Retina (tissue), 1 donor: ENCODE results near the gene PDHB.
A peak's percentile ranks its signal among the peaks of the same experiment; 100 is the strongest.

ENCODE experiments used
- DNase-seq: peaks from one replicate; pipeline ENCODE4 v3.0.0-alpha.2; 2016

The PDHB gene

GRCh38 chr3:58434990-58435389 lies 1.4 kb upstream of the PDHB start:
- DNase-seq, result no peak

GRCh38 chr3:58434511-58434910 lies 879 bp upstream of the PDHB start:
- DNase-seq, result no peak

- DNase-seq, result no peak
Observed at GRCh38 chr3:58434168-58434504, 504 bp upstream of the PDHB start.

- DNase-seq, result no peak
Observed at GRCh38 chr3:58432905-58433304, 727 bp downstream of the PDHB start.

- DNase-seq, result no peak
Observed at GRCh38 chr3:58429657-58430056, 4.0 kb downstream of the PDHB start.

- DNase-seq, result no peak
Observed at GRCh38 chr3:58427661-58428361, 5.8 kb downstream of the PDHB start.

- DNase-seq, result no peak
Observed at GRCh38 chr3:58425782-58426181, 7.8 kb downstream of the PDHB start.

- DNase-seq, result no peak
Observed at GRCh38 chr3:58424613-58425012, 9.0 kb downstream of the PDHB start.

- no peak for DNase-seq
Observed at GRCh38 chr3:58422756-58423325, 10.8 kb downstream of the PDHB start.

GRCh38 chr3:58421004-58421403 lies 12.6 kb downstream of the PDHB start:
- no peak for DNase-seq

- DNase-seq, result no peak
Observed at GRCh38 chr3:58419780-58420507, 13.7 kb downstream of the PDHB start.

- DNase-seq, result no peak
Observed at GRCh38 chr3:58418227-58418626, 15.4 kb downstream of the PDHB start.

GRCh38 chr3:58417075-58417474 lies 16.6 kb downstream of the PDHB start:
- no peak for DNase-seq

GRCh38 chr3:58416191-58416590 lies 17.4 kb downstream of the PDHB start:
- DNase-seq, result no peak

- DNase-seq, result peak; percentile 42
Observed at GRCh38 chr3:58414538-58415197, 19.0 kb downstream of the PDHB start.

GRCh38 chr3:58411851-58412830 lies 21.5 kb downstream of the PDHB start:
- no peak for DNase-seq

- DNase-seq, result no peak
Observed at GRCh38 chr3:58411036-58411435, 22.6 kb downstream of the PDHB start.

- no peak for DNase-seq
Observed at GRCh38 chr3:58409663-58410062, 24.0 kb downstream of the PDHB start.

GRCh38 chr3:58408906-58409305 lies 24.7 kb downstream of the PDHB start:
- no peak for DNase-seq

GRCh38 chr3:58404396-58404795 lies 29.2 kb downstream of the PDHB start:
- peak; percentile 73 for DNase-seq

- no peak for DNase-seq
Observed at GRCh38 chr3:58403513-58404109, 30.0 kb downstream of the PDHB start.

- no peak for DNase-seq
Observed at GRCh38 chr3:58398669-58399333, 34.8 kb downstream of the PDHB start.
